Measurements from ENCODE around the gene MUC2.

- no peak for TF ChIP-seq POLR2A (IDR thresholded peaks at IDR 0.05; ENCODE audit: low read depth, low read length)
- no peak for TF ChIP-seq CTCF (conservative IDR thresholded peaks at IDR 0.05; ENCODE audit: low read depth, low read length)
- no peak for TF ChIP-seq FOS (IDR thresholded peaks at IDR 0.05; ENCODE audit: low read depth, low read length)
- TF ChIP-seq MXI1 (IDR thresholded peaks at IDR 0.05; ENCODE audit: borderline replicate concordance, low read depth, low read length), result no peak
- TF ChIP-seq RFX5 (IDR thresholded peaks at IDR 0.05; ENCODE audit: low read depth, low read length), result no peak
- TF ChIP-seq ELK1 (IDR thresholded peaks at IDR 0.05; ENCODE audit: borderline replicate concordance, low read depth, low read length), result no peak
- TF ChIP-seq RCOR1 (IDR thresholded peaks at IDR 0.05; ENCODE audit: insufficient replicate concordance, low read length), result no peak
- no peak for TF ChIP-seq MAFK (IDR thresholded peaks at IDR 0.05; ENCODE audit: low read depth, low read length)
- no peak for TF ChIP-seq SMC3 (IDR thresholded peaks at IDR 0.05; ENCODE audit: low read depth, low read length)
- TF ChIP-seq CEBPB (IDR thresholded peaks at IDR 0.05; ENCODE audit: low read depth, low read length), result no peak
- TF ChIP-seq BHLHE40 (IDR thresholded peaks at IDR 0.05; ENCODE audit: low read depth, low read length), result no peak
Measured at GRCh38 chr11:1067812-1068496, 6.7 kb upstream of the MUC2 start.

Measured in IMR-90 (cell line).